IPS-18a (cell line): Measurements from ENCODE around the gene SULT1C4.
"Not testable (repeated sequence)": the region's sequence is repeated elsewhere in the genome, so short reads cannot be mapped to it uniquely, and the experiment has no call there.

Experiments
- H3K27ac ChIP-seq: one replicate; pipeline ENCODE4 v1.5.1; 2013; ENCODE audit warnings: low read length
- H3K27me3 ChIP-seq: one replicate; pipeline ENCODE4 v1.6.1; 2013; ENCODE audit warnings: mild to moderate bottlenecking, low read length; ENCODE audit not compliant: control insufficient read depth, insufficient read depth
- H3K36me3 ChIP-seq: one replicate; pipeline ENCODE4 v1.6.1; 2013; ENCODE audit warnings: low read depth, low read length; ENCODE audit not compliant: control insufficient read depth
- H3K4me1 ChIP-seq: one replicate; pipeline ENCODE4 v1.6.1; 2013; ENCODE audit warnings: low read depth, low read length; ENCODE audit not compliant: control insufficient read depth
- H3K4me3 ChIP-seq: one replicate; pipeline ENCODE4 v1.5.1; 2013; ENCODE audit warnings: low read length
- H3K9ac ChIP-seq: one replicate; pipeline ENCODE4 v1.6.1; 2013; ENCODE audit warnings: mild to moderate bottlenecking, low read length, moderate library complexity
- H3K9me3 ChIP-seq: one replicate; pipeline ENCODE4 v1.6.1; 2013; ENCODE audit warnings: low read depth, low read length; ENCODE audit not compliant: control insufficient read depth

The SULT1C4 gene

GRCh38 chr2:108359336-108359735 lies 18.4 kb upstream of the SULT1C4 start:
- H3K27me3 ChIP-seq, H3K36me3 ChIP-seq, H3K4me1 ChIP-seq, H3K9ac ChIP-seq, H3K9me3 ChIP-seq, H3K27ac ChIP-seq, H3K4me3 ChIP-seq: not testable (repeated sequence)

DNA sequence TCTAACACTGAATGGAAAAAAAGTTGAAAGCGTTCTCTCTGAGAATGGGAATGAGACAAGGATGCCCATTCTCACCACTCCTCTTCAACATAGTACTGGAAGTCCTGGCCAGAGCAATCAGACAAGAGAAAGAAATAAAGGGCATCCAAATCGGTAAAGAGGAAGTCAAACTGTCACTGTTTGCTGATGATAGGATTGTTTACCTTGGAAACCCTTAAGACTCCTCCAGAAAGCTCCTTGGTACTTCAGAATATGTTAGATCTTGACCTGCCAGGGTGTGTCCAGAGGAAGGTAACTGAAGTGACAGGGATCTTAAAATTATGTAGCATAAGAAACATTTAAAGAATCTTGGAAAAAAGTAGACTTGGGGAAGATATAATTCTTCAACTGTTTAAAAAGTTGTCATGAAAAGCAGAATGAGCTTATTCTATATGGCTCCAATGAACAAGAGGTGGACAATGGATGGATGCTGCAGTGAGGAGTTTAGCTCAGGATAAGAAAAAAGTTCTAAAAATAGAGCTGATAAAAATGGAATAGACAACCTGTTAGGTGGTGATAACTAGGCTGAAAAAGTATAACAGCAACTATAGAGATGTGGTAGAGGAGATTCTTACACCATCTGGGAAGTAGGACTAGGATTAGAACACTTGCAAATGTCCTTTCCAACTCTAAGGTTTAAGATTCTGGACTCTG lies 16.8 kb upstream of the SULT1C4 start:
- Histone ChIP-seq H3K36me3 (no peaks in the 10 kb centered on the region), H3K27ac (no peak overlapping the region), H3K9ac (no peak overlapping the region), H3K27me3 (no peaks in the 10 kb centered on the region), H3K4me3 (no peak overlapping the region), H3K4me1 (no peaks in the 10 kb centered on the region), H3K9me3 (peaks cover 8% of the 10 kb centered on the region)

- Histone ChIP-seq H3K9me3 (peaks cover 8% of the 10 kb centered on the region), H3K27me3 (no peaks in the 10 kb centered on the region), H3K27ac (no peak overlapping the region), H3K4me3 (no peak overlapping the region), H3K4me1 (no peaks in the 10 kb centered on the region), H3K9ac (no peak overlapping the region), H3K36me3 (no peaks in the 10 kb centered on the region)
These were observed 14.5 kb upstream of the SULT1C4 start for GRCh38 chr2:108363024-108363907.

GRCh38 chr2:108363908-108364225 lies 13.9 kb upstream of the SULT1C4 start:
- Histone ChIP-seq H3K4me3 (no peak overlapping the region), H3K4me1 (no peaks in the 10 kb centered on the region), H3K27me3 (no peaks in the 10 kb centered on the region), H3K9ac (no peak overlapping the region), H3K9me3 (peaks cover 8% of the 10 kb centered on the region), H3K27ac (no peak overlapping the region), H3K36me3 (no peaks in the 10 kb centered on the region)

GRCh38 chr2:108364676-108365297 lies 13.0 kb upstream of the SULT1C4 start:
- H3K4me3 ChIP-seq: no peak overlapping the region
- H3K27ac ChIP-seq: no peak overlapping the region
- H3K9me3 ChIP-seq: peaks cover 8% of the 10 kb centered on the region
- H3K4me1 ChIP-seq: no peaks in the 10 kb centered on the region
- H3K27me3 ChIP-seq: no peaks in the 10 kb centered on the region
- H3K36me3 ChIP-seq: no peaks in the 10 kb centered on the region
- H3K9ac ChIP-seq: no peak overlapping the region

DNA sequence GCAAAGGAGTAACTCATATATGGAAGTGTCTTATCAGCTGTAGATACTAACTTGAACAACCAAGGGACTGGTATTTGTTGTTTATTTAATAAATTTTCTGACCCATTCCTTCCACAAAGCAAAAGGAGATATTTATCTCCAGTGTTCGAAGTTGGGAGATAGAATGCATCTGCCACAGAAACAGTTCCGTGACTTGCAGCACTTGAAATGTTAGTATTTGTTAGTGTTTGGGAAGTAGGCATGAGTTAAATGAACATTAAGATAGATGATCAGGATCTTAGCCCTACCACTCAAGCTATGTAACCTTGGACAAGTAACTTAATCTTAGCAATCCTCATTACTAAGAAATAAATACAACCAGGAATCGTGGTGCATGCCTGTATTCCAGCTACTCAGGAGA lies 12.1 kb upstream of the SULT1C4 start:
- H3K9me3 ChIP-seq: peaks cover 8% of the 10 kb centered on the region
- H3K36me3 ChIP-seq: no peaks in the 10 kb centered on the region
- no peak overlapping the region for H3K4me3 ChIP-seq
- H3K27me3 ChIP-seq: no peaks in the 10 kb centered on the region
- H3K9ac ChIP-seq: no peak overlapping the region
- no peak overlapping the region for H3K27ac ChIP-seq
- H3K4me1 ChIP-seq: no peaks in the 10 kb centered on the region

DNA sequence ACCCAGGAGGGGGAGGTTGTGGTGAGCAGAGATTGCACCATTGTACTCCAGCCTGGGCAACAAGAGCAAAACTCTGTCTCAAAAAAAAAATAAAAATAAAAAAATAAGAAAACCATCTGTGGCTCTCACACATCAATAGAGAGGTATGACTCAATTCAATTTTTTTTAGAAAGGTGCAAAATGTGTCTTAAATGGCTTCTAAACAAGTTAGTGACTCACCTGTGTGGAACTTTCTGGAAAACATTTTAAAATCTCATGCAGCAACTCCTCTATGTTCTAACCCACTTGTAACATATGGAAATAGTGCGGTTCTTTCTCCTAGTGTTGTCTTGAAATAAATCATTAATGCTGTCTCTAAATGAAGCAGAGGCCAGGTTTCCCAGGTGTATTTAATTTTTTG lies 10.7 kb upstream of the SULT1C4 start:
- Histone ChIP-seq H3K9ac (no peak overlapping the region), H3K9me3 (peaks cover 8% of the 10 kb centered on the region), H3K27ac (no peak overlapping the region), H3K27me3 (no peaks in the 10 kb centered on the region), H3K36me3 (no peaks in the 10 kb centered on the region), H3K4me3 (no peak overlapping the region), H3K4me1 (no peaks in the 10 kb centered on the region)

DNA sequence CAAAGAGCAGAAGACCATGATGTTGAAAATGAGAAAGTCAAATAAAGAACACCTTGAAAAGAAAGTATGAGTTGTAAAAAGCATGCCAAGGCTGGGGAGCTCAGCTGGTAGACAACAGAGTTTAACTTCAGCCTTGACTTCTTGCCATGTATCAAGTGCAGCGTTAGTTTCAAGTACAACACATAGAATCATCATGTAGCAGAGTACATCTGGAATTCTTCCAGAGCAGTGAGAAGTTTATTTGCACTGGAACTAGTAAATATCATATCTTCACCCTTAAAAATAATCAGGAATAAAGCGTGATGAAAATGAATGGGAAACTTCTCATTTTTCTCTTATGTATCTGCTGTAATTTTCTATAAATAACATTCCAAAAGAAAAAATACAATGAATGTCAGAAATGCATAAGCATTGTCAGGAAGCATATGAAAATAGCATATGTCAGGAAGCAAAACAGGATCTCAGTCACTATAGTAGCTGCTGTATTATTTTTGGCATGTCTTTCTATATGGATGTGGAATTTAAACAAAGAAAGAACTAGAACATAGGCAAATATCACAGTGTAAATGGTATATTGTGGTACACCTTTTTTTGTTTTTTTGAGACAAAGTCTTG lies 10.1 kb upstream of the SULT1C4 start:
- Histone ChIP-seq H3K4me1 (no peaks in the 10 kb centered on the region), H3K4me3 (no peak overlapping the region), H3K27ac (no peak overlapping the region)

GRCh38 chr2:108369153-108369552 lies 8.6 kb upstream of the SULT1C4 start:
- H3K27me3 ChIP-seq: no peaks in the 10 kb centered on the region
- H3K9ac ChIP-seq: no peak overlapping the region
- H3K4me3 ChIP-seq: no peak overlapping the region
- H3K4me1 ChIP-seq: no peaks in the 10 kb centered on the region
- H3K9me3 ChIP-seq: peaks cover 8% of the 10 kb centered on the region
- H3K27ac ChIP-seq: no peak overlapping the region
- no peaks in the 10 kb centered on the region for H3K36me3 ChIP-seq

More for the DNA sequence above, 10.1 kb upstream of the SULT1C4 start:
- H3K27me3 ChIP-seq: no peaks in the 10 kb centered on the region
- H3K9me3 ChIP-seq: peaks cover 8% of the 10 kb centered on the region
- H3K9ac ChIP-seq: no peak overlapping the region
- H3K36me3 ChIP-seq: no peaks in the 10 kb centered on the region

- Histone ChIP-seq H3K4me1 (no peaks in the 10 kb centered on the region), H3K27me3 (no peaks in the 10 kb centered on the region), H3K4me3 (no peak overlapping the region), H3K36me3 (no peaks in the 10 kb centered on the region), H3K9ac (no peak overlapping the region), H3K27ac (no peak overlapping the region), H3K9me3 (peaks cover 3% of the 10 kb centered on the region)
These were observed 7.7 kb upstream of the SULT1C4 start for GRCh38 chr2:108370080-108370479.

GRCh38 chr2:108376774-108377173 lies 980 bp upstream of the SULT1C4 start:
- Histone ChIP-seq H3K36me3 (no peaks in the 10 kb centered on the region), H3K9me3 (no peaks in the 10 kb centered on the region), H3K4me1 (peaks cover 18% of the 10 kb centered on the region), H3K4me3 (no peak overlapping the region), H3K9ac (no peak overlapping the region), H3K27ac (no peak overlapping the region), H3K27me3 (no peaks in the 10 kb centered on the region)
